Suprapubic skin (tissue), 3 donors: Measurements from ENCODE around the gene RASA1.

Experiments used
- EP300 ChIP-seq: sonication (generic); formaldehyde crosslinking; IDR thresholded peaks from one replicate; pipeline ENCODE4 v1.6.1; 2017; ENCODE audit warnings: antibody characterized with exemption
- POLR2A ChIP-seq, 2 donors: fragments of 450-650 bp; IDR thresholded peaks; one replicate each; pipeline ENCODE4 v1.6.1; 2017; ENCODE audit warnings: antibody characterized with exemption in 2 of 2, mild to moderate bottlenecking in 2 of 2, moderate library complexity in 2 of 2
- TF ChIP-seq, protein P1 (sequence below), 2 donors: fragments of 200-600 bp in 1 of 2; fragments of 450-650 bp in 1 of 2; sonication (generic) in 1 of 2; IDR thresholded peaks; one replicate each; pipeline ENCODE4 v1.5.1; 2016 to 2019; ENCODE audit warnings: antibody characterized with exemption in 2 of 2, mild to moderate bottlenecking in 1 of 2, moderate library complexity in 1 of 2

DNA sequence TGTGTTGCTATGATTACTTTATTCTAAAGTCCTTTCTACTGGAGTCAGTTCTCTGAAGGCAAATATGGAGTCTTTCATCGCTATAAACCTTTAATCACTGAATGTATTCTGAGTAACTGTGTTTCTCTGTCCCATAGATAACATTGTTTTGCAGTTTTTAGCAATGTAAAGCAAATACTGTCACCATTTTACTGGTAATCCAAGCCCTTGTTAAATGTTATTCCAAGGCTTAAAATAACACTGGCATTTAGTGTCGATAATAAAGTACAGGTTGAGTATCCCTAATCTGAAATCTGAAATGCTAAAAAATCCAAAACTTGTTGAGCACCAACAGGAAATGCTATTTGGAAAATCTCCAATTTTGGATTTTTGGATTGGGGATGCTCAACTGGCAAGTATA is 120.4 kb downstream of the RASA1 start:
- TF ChIP-seq, protein P1, sequence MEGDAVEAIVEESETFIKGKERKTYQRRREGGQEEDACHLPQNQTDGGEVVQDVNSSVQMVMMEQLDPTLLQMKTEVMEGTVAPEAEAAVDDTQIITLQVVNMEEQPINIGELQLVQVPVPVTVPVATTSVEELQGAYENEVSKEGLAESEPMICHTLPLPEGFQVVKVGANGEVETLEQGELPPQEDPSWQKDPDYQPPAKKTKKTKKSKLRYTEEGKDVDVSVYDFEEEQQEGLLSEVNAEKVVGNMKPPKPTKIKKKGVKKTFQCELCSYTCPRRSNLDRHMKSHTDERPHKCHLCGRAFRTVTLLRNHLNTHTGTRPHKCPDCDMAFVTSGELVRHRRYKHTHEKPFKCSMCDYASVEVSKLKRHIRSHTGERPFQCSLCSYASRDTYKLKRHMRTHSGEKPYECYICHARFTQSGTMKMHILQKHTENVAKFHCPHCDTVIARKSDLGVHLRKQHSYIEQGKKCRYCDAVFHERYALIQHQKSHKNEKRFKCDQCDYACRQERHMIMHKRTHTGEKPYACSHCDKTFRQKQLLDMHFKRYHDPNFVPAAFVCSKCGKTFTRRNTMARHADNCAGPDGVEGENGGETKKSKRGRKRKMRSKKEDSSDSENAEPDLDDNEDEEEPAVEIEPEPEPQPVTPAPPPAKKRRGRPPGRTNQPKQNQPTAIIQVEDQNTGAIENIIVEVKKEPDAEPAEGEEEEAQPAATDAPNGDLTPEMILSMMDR (IDR thresholded peaks at IDR 0.05) = no peak
- TF ChIP-seq EP300 (no peak), POLR2A (IDR thresholded peaks at IDR 0.05) (no peak)
